ENCODE measurements around the gene RFXAP. TPM values are rescaled to one million over a fixed set of nuclear protein-coding genes. Genes with fewer than 3 reads are reported as not detected.

Gene RFXAP
- total RNA-seq, 1 donor from 2014 or later, result 0.53 TPM

GRCh38 chr13:36858290-36858689 lies 39.3 kb downstream of the RFXAP start:
- no peak for FAIRE-seq

DNA sequence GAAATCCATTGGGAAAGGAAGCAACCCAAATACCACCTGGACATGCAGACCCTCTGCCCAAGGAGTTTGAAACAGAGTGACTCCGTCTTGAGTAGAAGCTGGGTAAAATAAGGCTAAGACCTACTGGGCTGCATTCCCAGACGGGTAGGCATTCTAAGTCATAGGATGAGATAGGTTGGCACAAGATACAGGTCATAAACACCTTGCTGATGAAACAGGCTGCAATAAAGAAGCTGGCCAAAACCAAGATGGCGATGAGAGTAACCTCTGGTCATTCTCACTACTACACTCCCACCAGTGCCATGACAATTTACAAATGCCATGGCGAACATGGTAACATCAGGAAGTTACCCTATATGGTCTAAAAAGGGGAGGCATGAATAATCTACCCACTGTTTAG lies 40.2 kb downstream of the RFXAP start:
- no peaks in the 10 kb centered on the region for H3K36me3 ChIP-seq (ENCODE audit: control insufficient read depth, insufficient read depth, low read length)
- DNase-seq (ENCODE audit: low read depth), result no peak
- no peaks in the 10 kb centered on the region for H3K27me3 ChIP-seq (ENCODE audit: control insufficient read depth, insufficient read depth, low read length)
- no peak overlapping the region for H3K4me3 ChIP-seq (ENCODE audit: low read depth, low read length)
- TF ChIP-seq, protein P1, sequence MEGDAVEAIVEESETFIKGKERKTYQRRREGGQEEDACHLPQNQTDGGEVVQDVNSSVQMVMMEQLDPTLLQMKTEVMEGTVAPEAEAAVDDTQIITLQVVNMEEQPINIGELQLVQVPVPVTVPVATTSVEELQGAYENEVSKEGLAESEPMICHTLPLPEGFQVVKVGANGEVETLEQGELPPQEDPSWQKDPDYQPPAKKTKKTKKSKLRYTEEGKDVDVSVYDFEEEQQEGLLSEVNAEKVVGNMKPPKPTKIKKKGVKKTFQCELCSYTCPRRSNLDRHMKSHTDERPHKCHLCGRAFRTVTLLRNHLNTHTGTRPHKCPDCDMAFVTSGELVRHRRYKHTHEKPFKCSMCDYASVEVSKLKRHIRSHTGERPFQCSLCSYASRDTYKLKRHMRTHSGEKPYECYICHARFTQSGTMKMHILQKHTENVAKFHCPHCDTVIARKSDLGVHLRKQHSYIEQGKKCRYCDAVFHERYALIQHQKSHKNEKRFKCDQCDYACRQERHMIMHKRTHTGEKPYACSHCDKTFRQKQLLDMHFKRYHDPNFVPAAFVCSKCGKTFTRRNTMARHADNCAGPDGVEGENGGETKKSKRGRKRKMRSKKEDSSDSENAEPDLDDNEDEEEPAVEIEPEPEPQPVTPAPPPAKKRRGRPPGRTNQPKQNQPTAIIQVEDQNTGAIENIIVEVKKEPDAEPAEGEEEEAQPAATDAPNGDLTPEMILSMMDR (IDR thresholded peaks at IDR 0.05; ENCODE audit: insufficient read depth, low read length, severe bottlenecking), result no peak
- no peak for FAIRE-seq

More at GRCh38 chr13:36858290-36858689, 39.3 kb downstream of the RFXAP start:
- TF ChIP-seq, protein P1 (IDR thresholded peaks at IDR 0.05; ENCODE audit: insufficient read depth, low read length, severe bottlenecking), result peak; percentile 61
- no peaks in the 10 kb centered on the region for H3K27me3 ChIP-seq (ENCODE audit: control insufficient read depth, insufficient read depth, low read length)
- DNase-seq (ENCODE audit: low read depth), result peak; percentile 61
- no peaks in the 10 kb centered on the region for H3K36me3 ChIP-seq (ENCODE audit: control insufficient read depth, insufficient read depth, low read length)
- H3K4me3 ChIP-seq (ENCODE audit: low read depth, low read length), result no peak overlapping the region

DNA sequence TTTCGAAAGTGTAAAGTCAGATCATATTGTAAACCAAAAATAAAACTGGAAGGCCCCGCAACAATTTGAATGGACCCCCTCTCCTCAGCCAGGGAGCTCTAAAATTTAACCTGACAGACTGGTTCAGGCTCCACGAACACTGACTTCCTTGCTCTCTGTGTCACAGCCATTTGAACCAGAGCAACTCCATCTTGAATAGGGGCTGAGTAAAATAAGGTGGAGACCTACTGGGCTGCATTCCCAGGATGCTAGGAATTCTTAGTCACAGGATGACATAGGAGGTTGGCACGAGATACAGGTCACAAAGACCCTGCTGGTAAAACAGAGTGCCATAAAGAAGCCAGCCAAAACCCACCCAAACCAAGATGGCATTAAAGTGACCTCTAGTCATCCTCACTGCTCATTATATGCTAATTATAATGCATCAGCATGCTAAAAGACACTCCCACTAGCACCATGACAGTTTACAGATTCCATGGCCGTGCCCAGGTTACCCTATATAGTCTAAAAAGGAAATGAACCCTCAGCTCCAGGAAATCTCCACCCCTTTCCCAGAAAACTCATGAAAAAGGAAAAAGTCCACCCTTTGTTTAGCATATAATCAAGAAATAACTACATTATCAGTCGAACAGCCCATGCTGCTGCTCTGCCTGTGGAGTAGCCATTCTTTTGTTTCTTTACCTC lies 43.1 kb downstream of the RFXAP start:
- Histone ChIP-seq H3K36me3 (ENCODE audit: control insufficient read depth, insufficient read depth, low read length) (no peaks in the 10 kb centered on the region), H3K27me3 (ENCODE audit: control insufficient read depth, insufficient read depth, low read length) (no peaks in the 10 kb centered on the region), H3K4me3 (ENCODE audit: low read depth, low read length) (no peak overlapping the region)
- DNase-seq (ENCODE audit: low read depth), result peak; percentile 34
- no peak for FAIRE-seq
- TF ChIP-seq, protein P1 (IDR thresholded peaks at IDR 0.05; ENCODE audit: insufficient read depth, low read length, severe bottlenecking), result no peak

DNA sequence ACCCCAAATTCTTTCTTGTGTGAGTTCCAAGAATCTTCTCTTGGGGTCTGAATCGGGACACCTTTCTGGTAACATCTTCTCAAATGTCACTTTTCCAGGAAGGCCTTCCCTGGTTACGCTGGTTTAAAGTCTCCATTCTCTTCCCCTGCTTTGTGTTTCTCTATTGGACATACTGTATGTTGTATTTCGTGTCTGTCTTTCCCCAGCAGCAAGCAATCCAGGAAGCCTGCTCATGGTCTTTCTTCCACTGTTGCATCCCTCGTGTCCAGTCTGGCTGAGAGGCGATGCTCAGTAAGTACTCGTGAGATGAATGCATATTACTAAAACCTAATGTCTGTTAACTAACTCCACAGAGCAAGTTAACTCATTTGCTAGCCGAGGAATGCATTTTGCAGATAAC lies 43.7 kb downstream of the RFXAP start:
- no peaks in the 10 kb centered on the region for H3K36me3 ChIP-seq (ENCODE audit: control insufficient read depth, insufficient read depth, low read length)
- TF ChIP-seq, protein P1 (IDR thresholded peaks at IDR 0.05; ENCODE audit: insufficient read depth, low read length, severe bottlenecking), result no peak
- FAIRE-seq, result no peak
- no peaks in the 10 kb centered on the region for H3K27me3 ChIP-seq (ENCODE audit: control insufficient read depth, insufficient read depth, low read length)
- no peak for DNase-seq (ENCODE audit: low read depth)
- no peak overlapping the region for H3K4me3 ChIP-seq (ENCODE audit: low read depth, low read length)

- no peaks in the 10 kb centered on the region for H3K27me3 ChIP-seq (ENCODE audit: control insufficient read depth, insufficient read depth, low read length)
- DNase-seq (ENCODE audit: low read depth) (no peak), FAIRE-seq (no peak)
- no peak overlapping the region for H3K4me3 ChIP-seq (ENCODE audit: low read depth, low read length)
- H3K36me3 ChIP-seq (ENCODE audit: control insufficient read depth, insufficient read depth, low read length), result no peaks in the 10 kb centered on the region
- TF ChIP-seq, protein P1 (IDR thresholded peaks at IDR 0.05; ENCODE audit: insufficient read depth, low read length, severe bottlenecking), result no peak
These were observed 46.2 kb downstream of the RFXAP start for GRCh38 chr13:36865265-36865664.

- FAIRE-seq (no peak), DNase-seq (ENCODE audit: low read depth) (no peak)
- no peaks in the 10 kb centered on the region for H3K36me3 ChIP-seq (ENCODE audit: control insufficient read depth, insufficient read depth, low read length)
- H3K4me3 ChIP-seq (ENCODE audit: low read depth, low read length), result no peak overlapping the region
- H3K27me3 ChIP-seq (ENCODE audit: control insufficient read depth, insufficient read depth, low read length), result no peaks in the 10 kb centered on the region
- TF ChIP-seq, protein P1 (IDR thresholded peaks at IDR 0.05; ENCODE audit: insufficient read depth, low read length, severe bottlenecking), result no peak
These were observed 47.2 kb downstream of the RFXAP start for GRCh38 chr13:36866232-36866631.

All from bronchial epithelial cell (primary cell).